ENCODE measurements around the gene PTPRN2. TPM values are rescaled to one million over a fixed set of nuclear protein-coding genes. Genes with fewer than 3 reads are reported as not detected.

The PTPRN2 gene
- total and polyA plus RNA-seq, 9 of the 15 experiments (the other 6 are each of a cell fraction or from before 2014, with no cell fraction given) = not detected

DNA sequence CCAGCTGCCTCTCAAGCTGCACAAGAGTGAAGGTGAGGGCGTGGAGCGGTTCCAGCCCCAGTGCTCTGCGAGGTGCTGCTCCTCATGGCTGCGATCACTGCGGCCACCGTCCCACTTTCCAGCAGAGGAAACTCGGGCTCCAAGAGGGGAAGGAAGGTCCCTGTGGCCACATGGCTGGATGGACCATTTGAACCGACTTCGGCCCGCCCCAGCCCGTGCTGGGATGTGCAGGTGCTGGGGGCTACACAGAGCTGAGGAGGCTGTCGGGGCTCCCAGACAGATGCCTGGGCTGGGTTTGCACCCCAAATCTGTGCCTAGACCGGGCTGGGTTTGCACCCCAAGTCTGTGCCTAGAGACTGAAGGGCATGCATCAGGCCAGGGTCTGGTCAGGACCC, 1064.3 kb downstream of the PTPRN2 start:
- 7% methylated on average over 13 of the region's 13 CpGs for WGBS (ENCODE audit: insufficient coverage, low coverage, missing lambda C conversion rate)
- no TSS peak for BruUV-seq (replicated peaks)
- ChIA-PET CTCF (ENCODE audit: low intra/inter-chr PET ratio) (no interaction called here), POLR2A (no interaction called here)
- H3K4me1 ChIP-seq (replicated peaks in 1 of 2; ENCODE audit: control insufficient read depth in 2 of 2, insufficient read depth in 2 of 2, low read length in 2 of 2) = peaks cover 5 to 37% of the 10 kb centered on the region in 2 experiments; a peak in 4 of 5 replicates
- H3K27me3 ChIP-seq (ENCODE audit: control insufficient read depth in 2 of 2, insufficient read depth in 2 of 2, low read length in 2 of 2) = peaks cover 75 to 90% of the 10 kb centered on the region in 2 experiments
- H4K20me1 ChIP-seq (replicated peaks; ENCODE audit: control insufficient read depth, insufficient read depth, low read length) = peaks cover 4% of the 10 kb centered on the region; the same call in 1 of the 2 replicates
- no peak overlapping the region for H3K27ac ChIP-seq (ENCODE audit: extremely low read depth, low read depth, low read length)
- peak overlapping the region in 1 of 2 experiments; percentile 20; a peak in 1 of 4 replicates for H3K9ac ChIP-seq (ENCODE audit: insufficient read depth in 1 of 2, low read depth in 2 of 2, low read length in 2 of 2)
- no peak for FAIRE-seq
- H2AFZ ChIP-seq (ENCODE audit: low read depth, low read length) = no peak overlapping the region
- H3K4me2 ChIP-seq (ENCODE audit: insufficient read depth, low read length) = no peak overlapping the region
- no peak for DNase-seq (ENCODE audit: extremely low read depth in 1 of 4, low spot score in 3 of 4)
- no peaks in the 10 kb centered on the region for H3K9me1 ChIP-seq (ENCODE audit: control insufficient read depth, insufficient read depth, low read length)
- H3K9me3 ChIP-seq (replicated peaks; ENCODE audit: control insufficient read depth, insufficient read depth, low read depth, low read length) = no peaks in the 10 kb centered on the region
- no peaks in the 10 kb centered on the region for H3K79me2 ChIP-seq (ENCODE audit: control insufficient read depth, insufficient read depth, low read length)
- in situ Hi-C loops (cut with MboI) (no loop called here), intact Hi-C loops (cut with micrococcal nuclease) (no loop called here)
- H3K4me3 ChIP-seq = no peak overlapping the region
- ATAC-seq = no peak
- no peaks in the 10 kb centered on the region for H3K36me3 ChIP-seq (ENCODE audit: control insufficient read depth, insufficient read depth, low read length)
- no peak for TF ChIP-seq TBP (optimal IDR thresholded peaks at IDR 0.05; ENCODE audit: low read depth, low read length)
- TF ChIP-seq, protein P1, sequence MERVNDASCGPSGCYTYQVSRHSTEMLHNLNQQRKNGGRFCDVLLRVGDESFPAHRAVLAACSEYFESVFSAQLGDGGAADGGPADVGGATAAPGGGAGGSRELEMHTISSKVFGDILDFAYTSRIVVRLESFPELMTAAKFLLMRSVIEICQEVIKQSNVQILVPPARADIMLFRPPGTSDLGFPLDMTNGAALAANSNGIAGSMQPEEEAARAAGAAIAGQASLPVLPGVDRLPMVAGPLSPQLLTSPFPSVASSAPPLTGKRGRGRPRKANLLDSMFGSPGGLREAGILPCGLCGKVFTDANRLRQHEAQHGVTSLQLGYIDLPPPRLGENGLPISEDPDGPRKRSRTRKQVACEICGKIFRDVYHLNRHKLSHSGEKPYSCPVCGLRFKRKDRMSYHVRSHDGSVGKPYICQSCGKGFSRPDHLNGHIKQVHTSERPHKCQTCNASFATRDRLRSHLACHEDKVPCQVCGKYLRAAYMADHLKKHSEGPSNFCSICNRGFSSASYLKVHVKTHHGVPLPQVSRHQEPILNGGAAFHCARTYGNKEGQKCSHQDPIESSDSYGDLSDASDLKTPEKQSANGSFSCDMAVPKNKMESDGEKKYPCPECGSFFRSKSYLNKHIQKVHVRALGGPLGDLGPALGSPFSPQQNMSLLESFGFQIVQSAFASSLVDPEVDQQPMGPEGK (CRISPR knock-in tag; IDR thresholded peaks at IDR 0.05; ENCODE audit: borderline replicate concordance) = no peak
- no peak for TF ChIP-seq SMARCE1 (IDR thresholded peaks at IDR 0.05)
- TF ChIP-seq MYNN (IDR thresholded peaks at IDR 0.05) = no peak
- no peak for TF ChIP-seq MYNN (CRISPR knock-in tag; IDR thresholded peaks at IDR 0.05)
- no peak for TF ChIP-seq KDM5B (IDR thresholded peaks at IDR 0.05; ENCODE audit: insufficient replicate concordance, low read depth, low read length)
- TF ChIP-seq HDAC3 (IDR thresholded peaks at IDR 0.05; ENCODE audit: borderline replicate concordance, partially characterized antibody) = no peak
- no peak for TF ChIP-seq ZNF253 (CRISPR knock-in tag; conservative IDR thresholded peaks at IDR 0.05)
- TF ChIP-seq ZNF444 (CRISPR knock-in tag; IDR thresholded peaks at IDR 0.05) = no peak
- TF ChIP-seq RBM17 (IDR thresholded peaks at IDR 0.05; ENCODE audit: borderline replicate concordance, low read depth, low read length) = no peak
- TF ChIP-seq, protein P2, sequence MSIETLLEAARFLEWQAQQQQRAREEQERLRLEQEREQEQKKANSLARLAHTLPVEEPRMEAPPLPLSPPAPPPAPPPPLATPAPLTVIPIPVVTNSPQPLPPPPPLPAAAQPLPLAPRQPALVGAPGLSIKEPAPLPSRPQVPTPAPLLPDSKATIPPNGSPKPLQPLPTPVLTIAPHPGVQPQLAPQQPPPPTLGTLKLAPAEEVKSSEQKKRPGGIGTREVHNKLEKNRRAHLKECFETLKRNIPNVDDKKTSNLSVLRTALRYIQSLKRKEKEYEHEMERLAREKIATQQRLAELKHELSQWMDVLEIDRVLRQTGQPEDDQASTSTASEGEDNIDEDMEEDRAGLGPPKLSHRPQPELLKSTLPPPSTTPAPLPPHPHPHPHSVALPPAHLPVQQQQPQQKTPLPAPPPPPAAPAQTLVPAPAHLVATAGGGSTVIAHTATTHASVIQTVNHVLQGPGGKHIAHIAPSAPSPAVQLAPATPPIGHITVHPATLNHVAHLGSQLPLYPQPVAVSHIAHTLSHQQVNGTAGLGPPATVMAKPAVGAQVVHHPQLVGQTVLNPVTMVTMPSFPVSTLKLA (conservative IDR thresholded peaks at IDR 0.05) = no peak
- TF ChIP-seq ZNF12 (CRISPR knock-in tag; IDR thresholded peaks at IDR 0.05) = no peak
- TF ChIP-seq, protein P3, sequence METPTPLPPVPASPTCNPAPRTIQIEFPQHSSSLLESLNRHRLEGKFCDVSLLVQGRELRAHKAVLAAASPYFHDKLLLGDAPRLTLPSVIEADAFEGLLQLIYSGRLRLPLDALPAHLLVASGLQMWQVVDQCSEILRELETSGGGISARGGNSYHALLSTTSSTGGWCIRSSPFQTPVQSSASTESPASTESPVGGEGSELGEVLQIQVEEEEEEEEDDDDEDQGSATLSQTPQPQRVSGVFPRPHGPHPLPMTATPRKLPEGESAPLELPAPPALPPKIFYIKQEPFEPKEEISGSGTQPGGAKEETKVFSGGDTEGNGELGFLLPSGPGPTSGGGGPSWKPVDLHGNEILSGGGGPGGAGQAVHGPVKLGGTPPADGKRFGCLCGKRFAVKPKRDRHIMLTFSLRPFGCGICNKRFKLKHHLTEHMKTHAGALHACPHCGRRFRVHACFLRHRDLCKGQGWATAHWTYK (CRISPR knock-in tag; IDR thresholded peaks at IDR 0.05) = no peak
- TF ChIP-seq SNRNP70 (optimal IDR thresholded peaks at IDR 0.05; ENCODE audit: low read depth, low read length) = no peak
- TF ChIP-seq, protein P4, sequence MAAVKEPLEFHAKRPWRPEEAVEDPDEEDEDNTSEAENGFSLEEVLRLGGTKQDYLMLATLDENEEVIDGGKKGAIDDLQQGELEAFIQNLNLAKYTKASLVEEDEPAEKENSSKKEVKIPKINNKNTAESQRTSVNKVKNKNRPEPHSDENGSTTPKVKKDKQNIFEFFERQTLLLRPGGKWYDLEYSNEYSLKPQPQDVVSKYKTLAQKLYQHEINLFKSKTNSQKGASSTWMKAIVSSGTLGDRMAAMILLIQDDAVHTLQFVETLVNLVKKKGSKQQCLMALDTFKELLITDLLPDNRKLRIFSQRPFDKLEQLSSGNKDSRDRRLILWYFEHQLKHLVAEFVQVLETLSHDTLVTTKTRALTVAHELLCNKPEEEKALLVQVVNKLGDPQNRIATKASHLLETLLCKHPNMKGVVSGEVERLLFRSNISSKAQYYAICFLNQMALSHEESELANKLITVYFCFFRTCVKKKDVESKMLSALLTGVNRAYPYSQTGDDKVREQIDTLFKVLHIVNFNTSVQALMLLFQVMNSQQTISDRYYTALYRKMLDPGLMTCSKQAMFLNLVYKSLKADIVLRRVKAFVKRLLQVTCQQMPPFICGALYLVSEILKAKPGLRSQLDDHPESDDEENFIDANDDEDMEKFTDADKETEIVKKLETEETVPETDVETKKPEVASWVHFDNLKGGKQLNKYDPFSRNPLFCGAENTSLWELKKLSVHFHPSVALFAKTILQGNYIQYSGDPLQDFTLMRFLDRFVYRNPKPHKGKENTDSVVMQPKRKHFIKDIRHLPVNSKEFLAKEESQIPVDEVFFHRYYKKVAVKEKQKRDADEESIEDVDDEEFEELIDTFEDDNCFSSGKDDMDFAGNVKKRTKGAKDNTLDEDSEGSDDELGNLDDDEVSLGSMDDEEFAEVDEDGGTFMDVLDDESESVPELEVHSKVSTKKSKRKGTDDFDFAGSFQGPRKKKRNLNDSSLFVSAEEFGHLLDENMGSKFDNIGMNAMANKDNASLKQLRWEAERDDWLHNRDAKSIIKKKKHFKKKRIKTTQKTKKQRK (IDR thresholded peaks at IDR 0.05; ENCODE audit: borderline replicate concordance, low read depth, low read length) = no peak
